KMS-11 (cell line): ENCODE results near the gene LIMK2.
A peak's percentile ranks its signal among the peaks of the same experiment; 100 is the strongest.

ENCODE experiments used
- H2AFZ ChIP-seq: fragments of 200-600 bp; sonication (generic); 2 replicates; pipeline ENCODE4 v1.6.1; 2016; ENCODE audit warnings: antibody characterized with exemption, mixed run types, low read depth
- H3K27ac ChIP-seq: fragments of 200-600 bp; sonication (generic); 2 replicates; pipeline ENCODE4 v1.6.1; 2016; ENCODE audit warnings: mild to moderate bottlenecking, mixed run types
- H3K27me3 ChIP-seq: fragments of 200-600 bp; sonication (generic); 2 replicates; pipeline ENCODE4 v1.6.1; 2017; ENCODE audit warnings: mild to moderate bottlenecking, low read depth, mixed run types, moderate library complexity; ENCODE audit not compliant: insufficient read depth
- H3K36me3 ChIP-seq: fragments of 200-600 bp; sonication (generic); 2 replicates; pipeline ENCODE4 v1.6.1; 2017; ENCODE audit warnings: mild to moderate bottlenecking, mixed run types; ENCODE audit not compliant: insufficient read depth
- H3K4me1 ChIP-seq: fragments of 200-600 bp; sonication (generic); 2 replicates; pipeline ENCODE4 v1.6.1; 2016; ENCODE audit warnings: mild to moderate bottlenecking, low read depth, mixed run types; ENCODE audit not compliant: poor library complexity, severe bottlenecking
- H3K4me2 ChIP-seq: fragments of 200-600 bp; sonication (generic); 2 replicates; pipeline ENCODE4 v1.7.0; 2016; ENCODE audit warnings: mild to moderate bottlenecking, mixed run types
- H3K4me3 ChIP-seq: fragments of 200-600 bp; sonication (generic); IDR thresholded peaks from 2 replicates; pipeline ENCODE4 v1.6.1; 2017; ENCODE audit warnings: low read depth, low read length, mixed read lengths; ENCODE audit not compliant: insufficient read depth
- H3K79me2 ChIP-seq: fragments of 200-600 bp; sonication (generic); 2 replicates; pipeline ENCODE4 v1.6.1; 2016; ENCODE audit warnings: low read depth, mixed run types; ENCODE audit not compliant: insufficient read depth
- H3K9ac ChIP-seq: fragments of 200-600 bp; sonication (generic); 2 replicates; pipeline ENCODE4 v1.6.1; 2016; ENCODE audit warnings: mild to moderate bottlenecking, mixed run types
- H4K20me1 ChIP-seq: fragments of 200-600 bp; sonication (generic); 2 replicates; pipeline ENCODE4 v1.6.1; 2016; ENCODE audit warnings: mild to moderate bottlenecking, mixed run types; ENCODE audit not compliant: insufficient read depth
- CTCF ChIP-seq: fragments of 200-600 bp; sonication (generic); conservative IDR thresholded peaks from 2 replicates; pipeline ENCODE4 v1.6.1; 2017; ENCODE audit warnings: low read depth, mild to moderate bottlenecking, antibody characterized with exemption, low read length, moderate library complexity, mixed read lengths

The LIMK2 gene

GRCh38 chr22:31289344-31289743 is 77.2 kb downstream of the LIMK2 start:
- H3K4me1 ChIP-seq = peaks cover 27% of the 10 kb centered on the region
- peak overlapping the region; percentile 100 for H3K4me2 ChIP-seq
- H3K79me2 ChIP-seq = no peaks in the 10 kb centered on the region; the same call in 1 of the 2 replicates
- no peak for TF ChIP-seq CTCF
- H4K20me1 ChIP-seq = no peaks in the 10 kb centered on the region
- H3K9ac ChIP-seq = peak overlapping the region; percentile 86; the same call in 1 of the 2 replicates
- H2AFZ ChIP-seq = no peak overlapping the region
- no peaks in the 10 kb centered on the region for H3K36me3 ChIP-seq
- no peak overlapping the region for H3K4me3 ChIP-seq
- peak overlapping the region; percentile 84; the same call in 1 of the 2 replicates for H3K27ac ChIP-seq
- no peaks in the 10 kb centered on the region for H3K27me3 ChIP-seq

GRCh38 chr22:31290494-31291471 is 78.7 kb downstream of the LIMK2 start:
- H3K4me1 ChIP-seq = peaks cover 28% of the 10 kb centered on the region
- no peaks in the 10 kb centered on the region for H3K36me3 ChIP-seq
- H3K27me3 ChIP-seq = no peaks in the 10 kb centered on the region
- H4K20me1 ChIP-seq = no peaks in the 10 kb centered on the region
- H3K9ac ChIP-seq = peak overlapping the region; percentile 86
- H2AFZ ChIP-seq = peak overlapping the region; percentile 86
- H3K79me2 ChIP-seq = no peaks in the 10 kb centered on the region; the same call in 1 of the 2 replicates
- TF ChIP-seq CTCF = no peak
- H3K4me3 ChIP-seq = no peak overlapping the region
- H3K27ac ChIP-seq = peak overlapping the region; percentile 84
- H3K4me2 ChIP-seq = peak overlapping the region; percentile 100

GRCh38 chr22:31291481-31292235 is 79.6 kb downstream of the LIMK2 start:
- Histone ChIP-seq H3K79me2 (no peaks in the 10 kb centered on the region; the same call in 1 of the 2 replicates), H3K9ac (peak overlapping the region; percentile 86), H3K4me1 (peaks cover 30% of the 10 kb centered on the region), H3K36me3 (no peaks in the 10 kb centered on the region), H3K4me3 (no peak overlapping the region), H2AFZ (peak overlapping the region; percentile 86), H3K27me3 (no peaks in the 10 kb centered on the region), H3K27ac (peak overlapping the region; percentile 84), H4K20me1 (no peaks in the 10 kb centered on the region), H3K4me2 (peak overlapping the region; percentile 100)
- TF ChIP-seq CTCF = no peak

GRCh38 chr22:31292236-31292989 is 80.3 kb downstream of the LIMK2 start, which contains the start of gene PIK3IP1:
TSS of gene PIK3IP1 (minus strand) at chr22:31292488. CDS start at chr22:31292344, 144 bp downstream.
- peak within 1 kb of the TSS; percentile 86 for H2AFZ ChIP-seq
- TF ChIP-seq CTCF = peak; percentile 84
- H3K27me3 ChIP-seq = no peaks in the 10 kb centered on the region
- peak within 1 kb of the TSS; percentile 100 for H3K4me2 ChIP-seq
- H3K79me2 ChIP-seq = no peaks in the 10 kb centered on the region; the same call in 1 of the 2 replicates
- H3K4me1 ChIP-seq = peaks cover 30% of the 10 kb centered on the region
- H3K4me3 ChIP-seq = no peak within 1 kb of the TSS
- no peaks in the 10 kb centered on the region for H4K20me1 ChIP-seq
- H3K27ac ChIP-seq = peak within 1 kb of the TSS; percentile 84
- peak within 1 kb of the TSS; percentile 86 for H3K9ac ChIP-seq
- no peaks in the 10 kb centered on the region for H3K36me3 ChIP-seq
